Bronchial epithelial cell (primary cell): ENCODE results near the gene CEP63. TPM values are rescaled to one million over a fixed set of nuclear protein-coding genes. Genes with fewer than 3 reads are reported as not detected.

ENCODE experiments used
- DNase-seq: peaks from one replicate; pipeline ENCODE4 v3.0.0-alpha.2; 2010; ENCODE audit warnings: low read depth
- FAIRE-seq: peaks from 2 replicates; lab custom pipeline; 2011; peaks lifted over from hg19 to GRCh38; lab: Jason Lieb, UNC
- H3K27me3 ChIP-seq: 2 replicates; pipeline ENCODE4 v1.5.1; 2011; ENCODE audit warnings: low read length; ENCODE audit not compliant: control insufficient read depth, insufficient read depth
- H3K36me3 ChIP-seq: 2 replicates; pipeline ENCODE4 v1.5.1; 2011; ENCODE audit warnings: low read length; ENCODE audit not compliant: control insufficient read depth, insufficient read depth
- H3K4me3 ChIP-seq: 2 replicates; pipeline ENCODE4 v1.5.1; 2011; ENCODE audit warnings: mild to moderate bottlenecking, low read depth, low read length, control low read depth
- total RNA-seq: library from RNA; depleted of rRNA; stranded (reverse); fragments of >200 nt; gene quantifications from 2 replicates; pipeline ENCODE4 v1.2.1, GENCODE V29; 2014
- TF ChIP-seq, protein P1 (sequence below): IDR thresholded peaks from 2 replicates; pipeline ENCODE4 v1.5.1; 2011; ENCODE audit warnings: mild to moderate bottlenecking, moderate library complexity, low read length, control low read depth, inconsistent platforms; ENCODE audit not compliant: insufficient read depth, severe bottlenecking

Gene CEP63
- total RNA-seq, 1 donor from 2014 or later: 10.3 TPM

DNA sequence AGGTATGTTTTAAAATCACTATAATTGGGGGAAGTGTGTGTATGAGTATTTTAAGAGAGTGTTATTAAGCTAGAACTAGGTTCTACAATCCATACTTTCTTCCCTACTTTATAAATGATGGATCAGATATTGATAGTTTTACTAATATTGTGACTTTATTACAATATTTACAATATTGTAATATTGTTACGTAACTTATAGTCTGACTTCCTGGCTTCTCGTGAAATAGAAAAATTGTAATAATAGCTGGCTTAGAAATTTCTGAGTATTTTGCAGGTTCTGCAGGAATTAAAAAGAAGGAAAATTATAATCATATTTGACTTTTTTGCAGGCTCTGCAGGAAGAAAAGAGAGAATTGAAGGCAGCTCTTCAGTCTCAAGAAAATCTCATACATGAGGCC, 60.0 kb downstream of the CEP63 start:
- FAIRE-seq: no peak
- Histone ChIP-seq H3K36me3 (peaks cover 3% of the 10 kb centered on the region), H3K27me3 (no peaks in the 10 kb centered on the region), H3K4me3 (no peak overlapping the region)
- DNase-seq: no peak
- TF ChIP-seq, protein P1, sequence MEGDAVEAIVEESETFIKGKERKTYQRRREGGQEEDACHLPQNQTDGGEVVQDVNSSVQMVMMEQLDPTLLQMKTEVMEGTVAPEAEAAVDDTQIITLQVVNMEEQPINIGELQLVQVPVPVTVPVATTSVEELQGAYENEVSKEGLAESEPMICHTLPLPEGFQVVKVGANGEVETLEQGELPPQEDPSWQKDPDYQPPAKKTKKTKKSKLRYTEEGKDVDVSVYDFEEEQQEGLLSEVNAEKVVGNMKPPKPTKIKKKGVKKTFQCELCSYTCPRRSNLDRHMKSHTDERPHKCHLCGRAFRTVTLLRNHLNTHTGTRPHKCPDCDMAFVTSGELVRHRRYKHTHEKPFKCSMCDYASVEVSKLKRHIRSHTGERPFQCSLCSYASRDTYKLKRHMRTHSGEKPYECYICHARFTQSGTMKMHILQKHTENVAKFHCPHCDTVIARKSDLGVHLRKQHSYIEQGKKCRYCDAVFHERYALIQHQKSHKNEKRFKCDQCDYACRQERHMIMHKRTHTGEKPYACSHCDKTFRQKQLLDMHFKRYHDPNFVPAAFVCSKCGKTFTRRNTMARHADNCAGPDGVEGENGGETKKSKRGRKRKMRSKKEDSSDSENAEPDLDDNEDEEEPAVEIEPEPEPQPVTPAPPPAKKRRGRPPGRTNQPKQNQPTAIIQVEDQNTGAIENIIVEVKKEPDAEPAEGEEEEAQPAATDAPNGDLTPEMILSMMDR: no peak

- Histone ChIP-seq H3K4me3 (no peak overlapping the region), H3K27me3 (no peaks in the 10 kb centered on the region), H3K36me3 (peaks cover under 1% of the 10 kb centered on the region)
- TF ChIP-seq, protein P1: no peak
- FAIRE-seq (no peak), DNase-seq (no peak)
Observed at GRCh38 chr3:134552784-134553183, 66.9 kb downstream of the CEP63 start.

- Histone ChIP-seq H3K27me3 (no peaks in the 10 kb centered on the region), H3K36me3 (no peaks in the 10 kb centered on the region), H3K4me3 (no peak overlapping the region)
- FAIRE-seq: no peak
- no peak for DNase-seq
- TF ChIP-seq, protein P1: no peak
Observed at GRCh38 chr3:134559591-134559990, 73.7 kb downstream of the CEP63 start.

- H3K36me3 ChIP-seq: no peaks in the 10 kb centered on the region
- TF ChIP-seq, protein P1: no peak
- H3K27me3 ChIP-seq: no peaks in the 10 kb centered on the region
- FAIRE-seq: no peak
- no peak for DNase-seq
- no peak overlapping the region for H3K4me3 ChIP-seq
Observed at GRCh38 chr3:134562055-134562454, 76.2 kb downstream of the CEP63 start.

DNA sequence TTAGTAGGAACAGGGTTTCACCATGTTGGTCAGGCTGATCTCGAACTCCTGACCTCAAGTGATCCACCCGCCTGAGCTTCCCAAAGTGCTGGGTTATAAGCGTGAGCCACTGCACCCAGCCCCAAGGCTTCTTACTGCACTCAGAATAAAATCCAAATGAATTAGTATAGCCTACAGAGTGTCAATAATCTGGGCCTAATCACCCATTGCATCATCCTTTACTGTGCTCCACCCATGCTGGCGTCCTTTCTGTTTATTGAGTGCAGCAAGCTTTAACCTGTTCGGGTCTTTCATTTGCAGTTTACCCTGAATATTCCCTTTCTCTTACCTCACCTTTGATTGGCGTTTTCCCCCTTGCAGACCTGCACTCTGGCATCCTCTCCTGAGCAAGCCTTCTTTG, 77.7 kb downstream of the CEP63 start:
- DNase-seq: peak; percentile 85
- no peaks in the 10 kb centered on the region for H3K36me3 ChIP-seq
- peak; percentile 77 for FAIRE-seq
- TF ChIP-seq, protein P1: no peak
- H3K4me3 ChIP-seq: no peak overlapping the region
- no peaks in the 10 kb centered on the region for H3K27me3 ChIP-seq

DNA sequence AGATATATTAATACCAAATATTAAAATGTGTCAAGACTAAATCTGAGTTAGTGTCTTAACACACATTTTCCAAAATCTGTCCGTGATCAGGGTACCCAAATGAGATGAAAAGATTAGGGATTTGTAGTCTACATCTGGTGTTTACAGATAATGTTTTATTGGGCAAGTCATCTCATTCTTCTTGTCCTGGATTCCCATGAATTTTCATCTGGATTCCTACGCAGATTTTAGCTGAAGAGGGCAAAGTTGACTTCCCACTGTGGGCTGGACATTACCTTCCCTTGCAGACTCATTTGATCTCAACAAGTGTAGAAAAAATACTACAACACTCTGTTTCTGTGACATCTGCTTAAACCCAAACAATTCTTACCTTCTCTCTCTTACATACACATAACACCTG, 79.1 kb downstream of the CEP63 start:
- TF ChIP-seq, protein P1: no peak
- Histone ChIP-seq H3K27me3 (no peaks in the 10 kb centered on the region), H3K36me3 (no peaks in the 10 kb centered on the region), H3K4me3 (no peak overlapping the region)
- FAIRE-seq (no peak), DNase-seq (no peak)
